Measurements from ENCODE around the gene RTN4R.

RTN4R gene

DNA sequence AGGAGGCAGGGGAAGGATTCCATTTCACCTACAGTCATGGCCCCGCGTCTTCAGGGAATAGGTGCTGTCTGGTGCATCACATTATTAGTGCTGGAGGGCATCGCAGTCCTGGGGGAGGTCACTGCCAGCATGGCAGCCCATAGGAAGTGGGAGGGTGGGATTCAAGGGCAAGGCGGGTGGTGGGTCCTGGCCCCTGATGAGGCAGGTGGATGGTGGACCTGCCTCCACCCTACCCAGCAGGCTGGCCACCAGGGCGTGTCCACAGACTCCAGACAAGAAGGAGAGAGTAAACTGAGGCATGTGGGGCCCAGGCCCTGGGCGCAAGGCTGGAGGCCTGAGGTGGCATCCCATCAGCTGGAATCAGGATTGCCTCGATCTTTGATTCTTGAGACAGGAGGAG, 53.3 kb downstream of the RTN4R start:
- DNase-seq (ENCODE audit: low spot score): no peak

DNA sequence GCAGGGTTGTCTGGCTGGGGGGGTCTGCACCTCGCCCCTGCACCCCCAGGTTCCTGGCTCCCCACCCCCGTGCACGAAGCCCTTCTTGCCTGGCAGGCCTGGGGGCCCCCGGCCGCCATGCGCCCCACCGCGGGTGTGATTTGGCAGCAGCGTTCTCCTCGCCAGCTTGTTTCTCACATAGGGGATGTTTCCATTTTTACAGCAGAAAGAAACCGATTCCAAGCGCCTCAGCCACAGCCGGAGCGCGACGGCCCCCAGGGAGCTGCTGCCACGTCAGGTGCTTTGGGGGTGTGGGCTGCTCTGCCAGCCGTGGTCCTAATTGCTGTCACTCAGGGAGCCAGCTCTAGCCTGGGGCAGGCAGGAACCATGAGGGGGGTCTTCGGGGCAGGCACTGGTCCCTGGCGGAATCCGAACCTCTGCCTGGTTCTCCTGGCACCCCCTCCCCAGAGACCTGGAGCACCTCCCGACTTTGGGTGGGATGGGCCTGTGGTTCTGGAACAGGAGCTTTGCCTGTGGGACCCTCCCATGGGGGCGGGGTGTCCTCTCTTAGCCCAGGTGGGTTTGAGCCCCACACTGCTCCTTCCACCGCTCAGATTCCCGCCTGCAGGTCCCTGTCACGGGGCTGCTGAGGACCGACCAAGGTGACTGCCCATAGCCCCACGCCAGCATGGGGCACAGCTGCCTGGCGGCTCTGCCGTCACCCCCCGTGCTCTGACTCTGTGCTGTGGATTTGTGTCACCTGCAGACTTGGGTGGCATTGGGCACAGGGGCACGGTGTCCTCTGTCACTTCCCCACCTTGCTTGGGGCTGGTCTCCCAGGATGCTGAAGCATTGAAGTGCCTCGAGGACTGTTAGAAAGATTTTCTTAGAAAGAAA, 54.0 kb downstream of the RTN4R start:
- no peak for DNase-seq (ENCODE audit: low spot score)

DNA sequence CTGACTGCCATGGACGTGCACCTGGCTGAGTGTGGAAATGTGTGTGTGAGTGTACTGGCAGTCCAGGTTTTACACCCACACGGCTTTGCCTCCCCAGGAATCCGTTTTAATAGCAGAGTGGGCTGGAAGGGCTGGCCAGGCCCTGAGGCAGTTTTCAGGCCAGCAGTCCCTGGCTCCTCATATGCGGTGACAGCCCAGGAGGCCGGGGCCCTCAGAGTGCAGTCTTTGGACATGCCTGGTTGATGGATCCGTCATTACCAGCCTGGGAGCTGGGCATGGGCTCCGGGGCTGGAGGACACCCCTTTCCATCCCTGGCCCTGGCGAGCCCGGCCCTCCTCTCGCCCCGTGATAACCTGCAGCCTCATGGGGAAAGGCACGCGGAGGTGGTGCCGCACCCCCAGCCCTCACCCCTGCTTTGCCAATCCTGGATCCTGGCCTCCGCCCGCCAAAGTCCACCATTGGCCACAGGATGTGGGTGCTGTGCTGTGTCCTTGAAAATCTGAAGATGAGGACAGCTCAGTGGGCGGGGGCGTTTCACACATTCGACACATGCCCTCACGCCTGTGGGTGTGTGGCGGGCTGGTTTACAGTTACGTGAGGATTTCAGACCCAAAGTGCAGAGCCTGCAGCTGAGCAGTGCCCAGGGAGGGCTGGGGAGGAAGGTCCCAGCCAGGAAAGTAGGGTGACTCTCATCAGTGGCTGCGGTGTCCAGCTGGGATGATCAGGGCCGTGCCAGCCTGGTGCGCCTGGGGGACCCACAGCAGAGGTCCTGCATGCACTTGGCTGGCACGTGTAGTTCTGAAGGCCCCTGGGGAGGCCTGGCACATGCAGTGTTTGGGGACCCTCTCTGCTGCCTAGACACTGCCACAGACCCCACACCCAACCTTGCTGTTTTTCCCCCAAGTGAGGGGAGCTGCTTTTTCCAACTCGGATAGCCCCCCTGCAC, 55.1 kb downstream of the RTN4R start:
- DNase-seq (ENCODE audit: low spot score): no peak

DNA sequence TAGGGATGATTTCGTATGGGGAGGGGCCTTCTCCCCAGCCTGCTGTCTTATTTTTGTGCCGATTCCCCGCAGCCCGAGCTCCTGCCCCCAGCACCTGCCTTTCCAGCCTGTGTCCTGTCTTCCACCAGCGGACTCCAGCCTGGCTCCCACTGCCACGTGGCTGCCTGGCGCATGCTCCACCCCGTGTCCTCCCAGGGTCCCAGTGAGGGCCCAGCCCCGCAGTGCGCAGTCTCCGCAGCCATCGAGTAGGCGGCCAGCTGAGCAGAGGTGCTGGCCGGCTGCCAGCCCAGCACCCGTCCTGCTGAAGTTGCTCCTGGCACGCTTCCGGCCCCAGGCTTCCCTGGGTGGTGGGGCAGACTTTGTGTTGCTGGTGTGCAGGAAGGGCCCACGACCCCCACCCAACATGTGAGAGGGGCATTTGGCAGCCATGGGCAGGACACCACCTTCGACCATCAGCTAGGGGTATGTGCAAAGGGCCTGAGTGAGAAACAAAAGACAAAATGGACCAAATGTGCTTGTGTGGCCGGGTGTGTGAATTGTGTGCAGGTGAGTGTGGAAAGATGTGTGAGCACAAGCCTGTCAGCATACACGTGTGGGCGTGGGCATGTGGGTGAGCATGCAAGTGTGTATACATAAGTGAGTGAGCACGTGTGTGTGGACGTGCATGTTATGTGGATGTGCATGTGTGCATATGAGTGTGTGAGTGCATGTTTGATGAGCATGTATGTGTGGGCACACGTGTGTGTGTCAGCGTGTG, 55.9 kb downstream of the RTN4R start:
- DNase-seq (ENCODE audit: low spot score): peak; percentile 94

DNA sequence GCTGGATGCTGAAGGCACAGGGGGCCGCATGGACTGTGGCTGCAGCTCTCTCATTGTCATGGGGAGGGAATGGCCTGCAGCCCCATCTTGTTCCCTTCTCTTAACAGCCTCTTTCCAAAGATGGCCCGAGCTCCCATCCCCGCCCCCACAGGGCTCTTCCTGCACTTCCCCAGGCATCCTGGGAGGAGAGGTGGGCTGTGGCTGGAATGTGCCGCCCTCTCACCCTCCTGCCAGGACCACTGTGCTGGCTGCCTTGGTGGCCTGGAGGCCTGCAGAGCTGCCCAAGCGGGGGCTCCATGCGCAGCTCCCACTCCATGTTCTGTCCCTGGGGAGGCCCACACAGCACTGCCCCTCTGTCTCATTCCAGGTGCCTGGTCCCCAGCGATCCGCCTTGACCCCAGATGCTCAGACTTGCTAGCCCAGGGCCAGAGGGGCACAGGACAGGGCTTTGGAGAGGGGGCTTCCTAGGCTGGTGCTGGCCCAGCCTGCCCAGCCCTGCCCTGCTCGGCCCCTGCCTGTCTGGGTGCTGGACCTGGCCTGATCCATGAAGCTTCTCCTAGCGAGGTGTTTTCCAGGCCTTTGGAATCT, 56.6 kb downstream of the RTN4R start:
- DNase-seq (ENCODE audit: low spot score): no peak

DNA sequence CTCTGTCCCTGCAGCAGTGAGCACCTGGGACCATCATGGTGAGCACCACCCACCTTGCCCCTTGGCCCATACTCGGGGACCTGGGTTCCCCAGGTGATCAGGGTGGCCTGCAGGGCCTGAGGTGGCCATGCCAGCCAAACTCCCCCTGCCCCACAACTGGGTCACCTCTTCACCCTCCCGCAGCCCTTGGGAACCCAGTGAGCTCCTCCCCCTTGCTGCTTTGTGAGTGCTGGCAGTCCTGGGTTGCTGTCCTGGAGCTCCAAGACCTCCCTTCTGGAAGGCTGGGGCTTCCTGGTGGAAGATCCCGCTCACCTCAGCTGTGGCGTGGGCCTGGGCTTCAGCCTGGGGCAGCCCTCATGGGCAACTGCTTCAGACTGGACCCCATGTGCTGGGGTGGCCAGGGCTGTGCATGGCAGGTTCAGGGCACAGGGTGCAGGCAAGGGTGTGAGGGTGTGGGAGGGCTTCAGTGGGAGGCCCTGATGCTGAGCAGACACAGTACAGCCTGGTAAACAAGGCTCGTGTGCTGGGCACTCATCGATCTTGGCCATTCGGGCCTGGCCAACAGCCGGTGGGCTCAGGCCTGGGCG, 57.6 kb downstream of the RTN4R start:
- DNase-seq (ENCODE audit: low spot score): no peak

DNA sequence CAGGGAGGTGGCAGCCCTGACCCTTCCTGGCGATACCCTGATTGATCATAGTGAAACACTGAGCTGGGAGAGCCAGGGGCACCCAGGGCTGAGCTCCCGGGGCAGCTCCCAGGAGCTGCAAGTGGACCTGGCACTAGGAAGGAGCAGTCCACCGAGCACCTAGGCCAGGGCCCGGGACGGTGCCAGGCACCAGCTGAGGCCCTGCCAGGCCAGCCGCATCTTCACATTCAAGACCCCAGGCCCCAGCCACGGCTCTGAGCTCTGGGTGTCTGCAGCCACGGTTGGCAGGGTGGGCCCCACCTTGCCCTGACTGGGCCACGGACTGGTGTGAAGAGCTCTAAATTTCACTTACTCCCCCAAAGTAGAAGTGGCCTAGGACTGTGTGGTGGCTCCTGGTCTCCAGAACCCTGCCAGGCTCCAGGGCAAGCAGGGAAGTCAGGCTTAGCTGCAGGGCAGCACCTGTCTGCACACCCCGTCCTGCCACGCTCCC, 58.3 kb downstream of the RTN4R start:
- no peak for DNase-seq (ENCODE audit: low spot score)

DNA sequence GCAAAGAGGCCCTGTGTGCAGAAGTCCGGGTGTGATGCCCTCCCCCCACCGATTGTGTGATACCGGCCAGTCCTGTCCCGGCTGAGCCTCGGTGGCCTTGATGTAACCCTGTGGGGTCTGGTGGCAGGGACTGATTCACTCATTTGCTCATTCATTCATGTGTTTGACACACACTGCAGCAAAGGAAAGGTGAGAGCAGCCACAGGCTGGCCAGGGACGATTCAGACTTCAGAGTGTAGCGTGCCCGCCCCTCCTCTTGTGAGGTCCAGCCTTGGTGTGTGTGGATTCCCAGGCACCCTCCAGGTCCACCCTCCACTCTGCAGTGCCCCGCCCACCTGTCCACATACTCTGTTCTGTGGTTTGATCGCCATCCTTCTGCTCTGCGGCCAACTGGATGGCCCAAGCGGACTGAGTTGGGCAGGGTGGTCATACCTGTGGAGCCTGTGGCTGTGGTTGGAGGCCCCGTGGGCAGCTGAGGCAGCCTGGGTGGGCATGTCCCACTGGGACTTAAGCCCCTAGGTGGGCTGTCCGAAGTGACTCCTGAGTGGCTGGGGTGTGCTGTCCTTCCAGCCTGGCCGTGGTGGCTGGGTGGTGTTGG, 59.3 kb downstream of the RTN4R start:
- DNase-seq (ENCODE audit: low spot score): no peak

DNA sequence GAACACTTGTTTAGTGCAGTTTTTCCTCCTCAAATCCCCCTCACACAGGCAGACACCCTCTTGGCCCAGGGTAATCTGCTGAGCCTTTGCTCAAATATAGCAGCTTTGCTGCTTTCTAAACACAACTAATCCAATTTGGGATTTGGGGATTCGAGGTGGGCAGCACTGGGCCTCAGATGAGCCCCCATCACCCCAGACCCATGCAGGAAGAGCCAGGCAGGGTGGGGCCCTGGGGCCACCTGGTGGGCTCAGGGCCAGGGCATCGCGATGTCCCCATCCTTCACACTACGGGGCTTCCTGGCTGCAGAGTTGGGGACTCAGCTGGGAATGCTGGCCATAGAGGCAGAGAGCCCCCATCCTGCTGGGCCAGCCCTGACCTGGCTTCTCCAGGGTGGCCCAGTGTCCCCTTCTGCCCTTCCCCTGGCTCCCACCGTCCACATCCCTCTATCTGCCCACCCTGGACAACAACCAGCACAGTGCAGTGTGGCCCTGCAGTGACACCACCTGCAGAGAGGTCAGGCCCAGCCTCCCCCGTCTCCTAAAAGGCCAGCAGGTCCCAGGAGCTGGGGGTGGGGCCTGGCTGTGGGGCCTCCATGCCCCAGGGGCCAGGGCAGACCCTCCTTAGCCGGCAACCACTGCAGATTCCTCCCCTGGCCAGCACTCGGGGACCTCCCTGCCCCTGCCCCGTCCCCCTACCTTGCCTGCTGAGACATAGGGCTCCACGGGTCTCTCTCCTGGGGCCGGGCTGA, 60.7 kb downstream of the RTN4R start:
- DNase-seq (ENCODE audit: low spot score): no peak

DNA sequence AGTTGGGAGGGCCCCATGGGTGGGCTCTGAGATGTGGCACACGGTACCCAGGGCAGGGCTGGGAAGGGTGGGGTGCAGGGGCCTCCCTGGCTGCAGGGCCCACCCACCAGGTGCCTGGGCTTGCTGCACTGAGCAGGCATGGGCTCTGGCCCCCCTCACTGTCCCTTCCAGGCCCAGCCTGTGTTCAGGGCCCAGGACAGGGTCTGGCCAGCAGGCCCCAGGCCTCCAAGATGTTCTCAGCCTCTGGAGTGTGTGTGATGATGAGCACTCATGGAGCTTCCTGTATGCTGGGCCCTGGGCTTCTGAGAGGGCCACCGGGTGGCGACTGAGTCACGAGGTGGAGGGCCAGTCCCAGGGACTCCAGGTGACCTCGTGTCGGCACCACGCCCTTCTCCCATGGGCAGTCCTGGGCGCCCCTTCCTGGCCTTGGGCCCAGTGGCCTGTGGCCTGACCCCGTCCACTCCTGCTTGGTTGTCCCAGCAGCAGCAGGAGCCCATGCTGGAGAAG, 61.4 kb downstream of the RTN4R start:
- DNase-seq (ENCODE audit: low spot score): no peak

DNA sequence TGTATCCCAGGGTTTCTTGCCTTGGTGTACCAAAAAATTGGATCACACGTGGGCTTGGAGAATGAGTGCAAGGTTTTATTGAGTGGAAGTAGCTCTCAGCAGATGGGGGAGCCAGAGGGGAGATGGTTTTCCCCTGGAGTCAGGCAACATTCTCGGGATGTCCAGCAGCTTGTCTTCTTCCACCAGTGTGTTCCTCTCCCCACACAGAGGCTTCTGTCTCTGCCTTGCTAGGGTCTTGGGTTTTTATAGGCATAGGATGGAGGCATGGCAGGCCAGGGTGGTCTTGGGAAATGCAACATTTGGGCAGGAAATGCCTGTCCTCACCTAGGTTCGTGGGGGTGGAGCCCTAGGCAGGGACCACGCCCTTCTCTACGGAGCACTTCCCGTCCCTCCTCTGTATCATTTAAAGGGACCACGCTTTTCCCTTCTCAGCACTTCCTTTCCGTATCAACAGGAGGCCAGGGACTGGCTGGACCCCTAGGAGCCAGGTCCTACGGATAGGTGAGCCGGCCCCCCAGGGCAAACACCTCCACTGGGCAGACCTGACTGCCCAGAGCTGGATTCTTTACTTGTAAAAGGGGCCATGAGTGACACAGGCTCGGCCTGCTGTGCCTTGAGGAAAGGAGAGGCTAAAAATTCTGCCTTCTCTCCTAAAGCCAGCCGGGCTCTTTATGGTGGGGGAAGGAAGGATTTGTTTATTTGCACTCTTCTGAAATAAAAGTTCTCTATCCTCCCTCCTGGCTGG, 62.0 kb downstream of the RTN4R start:
- DNase-seq (ENCODE audit: low spot score): peak; percentile 67

DNA sequence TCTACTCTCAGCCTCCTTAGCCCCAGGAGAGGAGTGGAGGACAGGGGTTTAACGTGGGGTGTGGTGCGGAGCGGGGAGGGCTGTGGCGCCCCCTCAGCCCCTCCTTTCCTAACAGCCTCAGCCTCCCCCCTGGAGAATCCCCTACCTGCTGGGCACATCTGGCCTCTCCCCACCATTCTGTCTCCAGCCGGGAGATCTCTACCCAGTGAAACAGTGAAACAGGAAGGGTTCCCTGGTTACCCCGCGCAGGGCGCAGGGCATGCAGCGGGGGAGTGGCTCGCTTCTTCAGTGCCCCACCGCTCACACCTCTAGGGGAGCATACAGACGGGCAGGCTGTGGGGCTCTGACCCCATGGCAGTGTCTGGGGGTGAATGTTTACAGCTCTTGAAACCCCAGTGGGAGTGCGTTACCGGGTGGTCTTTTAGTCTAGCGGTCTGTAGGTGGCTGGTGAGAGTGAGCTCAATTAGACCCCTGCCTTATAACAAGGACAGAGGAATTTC, 62.6 kb downstream of the RTN4R start:
- DNase-seq (ENCODE audit: low spot score): no peak

DNA sequence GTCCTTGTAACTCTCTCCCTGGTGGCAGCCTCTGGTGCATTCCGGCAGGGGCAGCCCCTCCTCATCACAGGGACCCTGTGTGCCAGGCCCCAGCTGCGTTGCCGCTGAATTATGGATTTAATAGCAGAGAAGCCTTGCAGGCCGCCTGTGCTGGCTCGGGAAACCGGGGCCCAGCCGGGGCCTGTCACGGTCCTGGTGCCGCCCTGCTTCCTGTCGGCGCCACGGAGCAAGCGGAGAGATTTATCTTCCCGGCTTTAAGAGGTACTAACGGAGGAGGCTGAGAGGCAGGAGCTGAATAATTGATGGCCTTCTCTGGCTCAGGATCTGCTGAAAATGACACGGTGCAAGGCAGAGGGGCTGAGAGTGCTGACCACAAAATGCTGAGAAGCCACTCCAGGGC, 63.3 kb downstream of the RTN4R start:
- DNase-seq (ENCODE audit: low spot score): no peak

DNA sequence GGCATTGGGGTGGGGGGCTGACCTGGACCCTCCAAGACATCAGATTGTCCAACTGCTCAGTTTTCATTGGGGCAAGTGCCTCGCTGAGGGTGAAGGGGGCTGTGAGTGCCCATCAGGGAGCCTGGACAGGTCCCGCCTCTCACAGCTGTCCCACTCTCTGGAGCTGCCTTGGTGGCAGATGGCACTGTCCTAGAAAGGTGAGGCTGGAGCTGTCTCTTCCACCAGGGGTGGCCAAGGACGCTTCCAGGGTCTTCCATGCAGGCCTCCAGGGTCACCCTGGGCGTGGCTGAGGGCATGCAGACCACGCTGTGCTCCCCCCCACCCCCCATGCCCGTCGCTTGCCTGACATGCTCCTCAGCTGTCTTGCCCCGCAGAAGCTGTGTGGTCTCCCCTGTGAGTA, 63.8 kb downstream of the RTN4R start:
- DNase-seq (ENCODE audit: low spot score): no peak

DNA sequence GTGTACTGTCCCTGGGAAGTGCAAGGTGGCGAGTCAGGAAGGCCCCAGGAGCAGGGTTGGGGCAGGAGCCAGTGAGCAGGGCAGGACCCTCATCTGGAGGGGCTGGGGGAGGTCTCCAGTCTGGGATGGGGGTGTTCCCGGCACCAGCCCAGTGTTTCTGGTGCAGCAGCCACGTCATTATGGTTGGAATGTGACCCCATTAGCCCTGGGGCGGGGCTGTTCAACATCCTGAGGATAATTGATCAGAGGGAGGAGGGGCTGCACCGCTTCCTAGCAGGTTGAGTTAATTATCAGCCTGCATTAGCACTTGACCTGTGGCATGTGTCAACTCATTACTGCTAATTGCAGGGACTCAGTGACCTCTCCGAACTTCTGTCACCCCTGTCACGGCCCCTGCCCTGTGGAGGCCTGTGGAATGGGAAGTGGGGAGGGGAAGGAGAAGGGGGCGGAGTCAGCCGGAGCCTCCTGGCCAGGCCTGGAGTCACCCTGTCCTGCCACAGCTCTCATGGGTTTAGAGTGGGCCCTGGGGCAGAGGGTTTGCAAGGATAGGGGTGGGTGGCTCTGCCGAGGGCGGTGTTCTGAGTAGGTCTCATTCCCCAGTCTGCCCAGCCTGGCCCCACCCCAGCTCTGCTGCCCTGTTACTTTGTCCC, 64.4 kb downstream of the RTN4R start:
- no peak for DNase-seq (ENCODE audit: low spot score)

DNA sequence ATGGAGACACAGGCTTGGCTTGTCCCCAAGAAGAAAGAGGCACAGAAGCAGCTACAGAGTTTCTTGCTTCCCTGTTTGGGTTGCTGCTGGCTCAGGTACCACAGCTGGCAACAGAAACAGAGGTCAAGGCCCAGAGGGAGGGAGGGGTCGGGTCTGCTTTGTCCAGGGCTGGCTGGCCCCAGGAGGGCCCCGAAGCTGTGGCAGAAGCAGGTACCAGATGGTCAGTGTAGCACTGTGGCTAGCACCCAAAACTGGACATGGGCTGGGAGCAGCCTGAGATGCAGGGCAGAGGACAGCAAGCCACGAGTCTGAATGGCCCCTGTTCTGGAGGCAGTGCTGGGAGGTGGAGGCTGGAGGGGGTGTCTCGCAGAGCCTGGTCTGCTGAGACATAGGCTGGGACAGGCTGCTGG, 65.0 kb downstream of the RTN4R start:
- DNase-seq (ENCODE audit: low spot score): no peak

DNA sequence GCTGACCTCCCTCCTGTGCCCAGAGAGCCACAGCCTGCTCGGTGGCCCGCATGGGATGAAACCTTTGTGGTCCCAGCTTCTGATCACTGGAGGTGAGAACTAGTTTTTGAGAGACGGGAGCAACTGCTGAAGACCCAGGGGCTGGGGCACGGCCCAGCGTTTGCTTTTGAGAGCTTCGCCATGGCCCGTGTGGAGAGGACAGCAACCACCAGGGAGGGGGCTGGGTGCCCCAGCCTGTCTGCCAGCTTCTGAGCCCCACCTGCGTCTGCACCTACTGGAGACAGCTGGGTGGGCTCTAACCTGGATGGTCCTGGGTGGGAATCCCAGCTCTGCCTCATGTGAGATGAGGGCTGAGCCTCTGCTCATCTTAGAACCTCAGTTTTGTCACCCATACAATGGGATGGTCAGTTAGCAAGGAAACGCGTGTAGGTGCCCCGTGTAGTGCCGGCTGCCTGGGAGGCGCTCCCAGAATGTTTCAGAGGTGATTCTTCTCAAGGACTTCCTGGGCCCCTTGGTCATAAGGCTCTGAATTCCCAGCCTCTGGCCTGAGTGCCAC, 66.2 kb downstream of the RTN4R start:
- no peak for DNase-seq (ENCODE audit: low spot score)

DNA sequence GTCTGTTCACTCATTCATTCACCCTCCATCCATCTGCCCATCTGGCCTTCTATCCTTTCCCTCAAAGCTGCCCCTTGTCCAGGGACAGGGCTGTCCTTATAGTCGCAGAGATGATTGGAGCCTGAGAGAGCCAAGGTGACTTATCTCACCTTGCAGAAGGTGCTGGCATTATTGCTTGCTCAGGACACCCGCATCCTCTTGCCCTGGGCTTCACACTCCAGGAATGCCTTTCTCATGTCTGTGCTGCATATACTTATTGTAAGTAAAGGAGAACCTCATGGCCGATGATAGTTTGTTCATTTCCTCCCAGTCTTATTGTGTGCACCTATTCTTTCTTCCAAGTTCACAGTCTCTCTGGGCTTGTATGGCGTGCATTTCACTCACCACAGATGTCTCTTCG, 68.2 kb downstream of the RTN4R start:
- DNase-seq (ENCODE audit: low spot score): no peak

Data from COLO829 (cell line).